ENCODE data around the gene HOXD3. TPM values are rescaled to one million over a fixed set of nuclear protein-coding genes. Genes with fewer than 3 reads are reported as not detected.

The HOXD3 gene
- total RNA-seq, 2 experiments from 2014 or later: not detected

DNA sequence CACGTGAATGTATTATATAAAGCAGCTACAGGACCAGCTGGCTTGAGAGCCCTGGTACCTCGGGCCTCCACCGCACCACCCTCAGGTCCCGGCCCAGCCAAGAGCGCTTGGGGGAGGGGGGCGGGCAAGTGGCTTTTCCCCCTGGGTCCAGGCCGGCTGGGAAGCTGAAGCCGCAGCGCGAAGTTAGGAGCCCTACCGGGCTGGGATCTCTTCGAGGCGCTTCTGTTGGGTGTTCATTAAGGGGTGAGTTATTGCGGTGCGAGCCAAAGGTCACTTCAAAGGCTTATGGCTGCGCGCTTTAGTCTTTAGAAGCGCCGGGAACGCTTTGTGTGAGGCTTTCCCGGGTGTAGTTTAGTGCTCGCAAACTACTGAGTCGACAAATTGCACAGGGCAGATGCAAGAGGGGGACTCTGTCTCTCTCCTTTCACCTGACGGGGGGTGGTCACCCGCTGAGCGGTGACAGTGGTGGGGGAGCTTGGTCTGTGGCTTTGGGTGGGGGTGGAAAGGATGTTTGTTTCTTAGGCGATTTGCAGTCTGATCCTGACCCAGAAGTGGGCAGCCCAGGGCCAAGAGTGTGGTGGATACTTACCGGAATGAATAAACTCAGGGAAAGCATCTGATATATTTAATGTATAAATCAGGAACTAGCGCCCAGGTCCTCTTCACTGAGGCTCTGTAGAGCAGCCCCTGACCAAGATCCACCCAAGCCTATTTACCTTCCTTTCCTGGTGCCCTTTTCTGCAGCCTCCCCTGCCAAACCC is 6.0 kb downstream of the HOXD3 start:
- H3K4me2 ChIP-seq (ENCODE audit: low read length): no peak overlapping the region
- no peak overlapping the region for H3K27ac ChIP-seq (ENCODE audit: low read depth, low read length, poor library complexity, severe bottlenecking)
- CTCF ChIA-PET (ENCODE audit: unreplicated experiment): no interaction called here
- no peaks in the 10 kb centered on the region for H4K20me1 ChIP-seq (ENCODE audit: insufficient read depth, low read length)
- BruUV-seq (replicated peaks): no TSS peak
- no peak overlapping the region for H2AFZ ChIP-seq (ENCODE audit: low read length)
- POLR2A ChIA-PET: no interaction called here
- no peak overlapping the region for H3K4me3 ChIP-seq (ENCODE audit: low read depth, low read length, poor library complexity, severe bottlenecking)
- TF ChIP-seq EZH2phosphoT487 (IDR thresholded peaks at IDR 0.05; ENCODE audit: borderline replicate concordance, low read depth, low read length) (no peak), CTCF (conservative IDR thresholded peaks at IDR 0.05; ENCODE audit: low read length) (no peak)
- H3K9me2 ChIP-seq (ENCODE audit: insufficient read depth, low read length): no peaks in the 10 kb centered on the region
- intact Hi-C loops (cut with micrococcal nuclease; ENCODE audit: unreplicated experiment): no loop called here
- H3K4me1 ChIP-seq (ENCODE audit: insufficient read depth, low read length, poor library complexity, severe bottlenecking): no peaks in the 10 kb centered on the region
- H3K79me2 ChIP-seq (ENCODE audit: insufficient read depth, low read depth, low read length): no peaks in the 10 kb centered on the region
- no peaks in the 10 kb centered on the region for H3K9me3 ChIP-seq (ENCODE audit: low read length)
- no peaks in the 10 kb centered on the region for H3K36me3 ChIP-seq (ENCODE audit: insufficient read depth, low read length)
- DNase-seq (ENCODE audit: low spot score): no peak

DNA sequence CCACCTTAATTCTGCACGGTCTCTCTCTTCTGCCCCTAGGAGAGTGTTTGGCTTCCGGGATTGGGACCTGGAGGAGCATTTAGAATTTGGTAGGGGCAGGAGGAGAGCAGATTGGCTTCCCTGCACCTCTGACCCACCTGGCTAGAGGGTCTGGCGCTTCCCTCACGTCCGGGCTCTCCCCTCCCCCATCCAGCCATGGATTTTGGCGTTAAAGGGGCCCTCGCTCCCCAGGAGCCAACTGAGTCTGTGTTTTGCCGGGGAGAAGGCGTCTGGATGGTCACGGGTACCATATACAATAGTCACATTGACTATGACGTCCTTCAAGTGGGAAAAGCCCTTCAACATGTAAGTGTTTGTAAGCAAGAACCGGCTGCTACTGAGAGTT is 6.6 kb downstream of the HOXD3 start:
- intact Hi-C loops (cut with micrococcal nuclease; ENCODE audit: unreplicated experiment): no loop called here
- POLR2A ChIA-PET: no interaction called here
- no TSS peak for BruUV-seq (replicated peaks)

More for the DNA sequence above, 6.6 kb downstream of the HOXD3 start:
- no peaks in the 10 kb centered on the region for H3K79me2 ChIP-seq (ENCODE audit: insufficient read depth, low read depth, low read length)
- H3K9me2 ChIP-seq (ENCODE audit: insufficient read depth, low read length): no peaks in the 10 kb centered on the region
- H3K27ac ChIP-seq (ENCODE audit: low read depth, low read length, poor library complexity, severe bottlenecking): no peak overlapping the region
- no peaks in the 10 kb centered on the region for H3K9me3 ChIP-seq (ENCODE audit: low read length)
- no peaks in the 10 kb centered on the region for H3K4me1 ChIP-seq (ENCODE audit: insufficient read depth, low read length, poor library complexity, severe bottlenecking)
- H2AFZ ChIP-seq (ENCODE audit: low read length): no peak overlapping the region
- CTCF ChIA-PET (ENCODE audit: unreplicated experiment): no interaction called here
- H3K36me3 ChIP-seq (ENCODE audit: insufficient read depth, low read length): no peaks in the 10 kb centered on the region
- no peak for DNase-seq (ENCODE audit: low spot score)
- no peaks in the 10 kb centered on the region for H4K20me1 ChIP-seq (ENCODE audit: insufficient read depth, low read length)
- no peak overlapping the region for H3K4me2 ChIP-seq (ENCODE audit: low read length)
- no peak overlapping the region for H3K4me3 ChIP-seq (ENCODE audit: low read depth, low read length, poor library complexity, severe bottlenecking)
- no peak for TF ChIP-seq CTCF (conservative IDR thresholded peaks at IDR 0.05; ENCODE audit: low read length)
- TF ChIP-seq EZH2phosphoT487 (IDR thresholded peaks at IDR 0.05; ENCODE audit: borderline replicate concordance, low read depth, low read length): no peak

Data from OCI-LY7 (cell line).